MM.1S (cell line): ENCODE measurements around the gene PROCA1.
A peak's percentile ranks its signal among the peaks of the same experiment; 100 is the strongest.

Source experiments
- DNase-seq: peaks from one replicate; pipeline ENCODE4 v3.0.0-alpha.2; 2015
- H2AFZ ChIP-seq: fragments of 300-600 bp; sonication (generic); 2 replicates; pipeline ENCODE4 v1.6.0; 2016; ENCODE audit warnings: antibody characterized with exemption, low read length
- H3F3A ChIP-seq: fragments of 300-600 bp; sonication (generic); 2 replicates; pipeline ENCODE4 v1.6.1; 2016; ENCODE audit warnings: mild to moderate bottlenecking, antibody characterized with exemption, low read length, moderate library complexity, mixed read lengths; ENCODE audit not compliant: insufficient read depth
- H3K27ac ChIP-seq: fragments of 300-600 bp; sonication (generic); 2 replicates; pipeline ENCODE4 v1.5.1; 2016; ENCODE audit warnings: mild to moderate bottlenecking, low read length
- H3K27me3 ChIP-seq: fragments of 300-600 bp; sonication (generic); replicated peaks from 2 replicates; pipeline ENCODE4 v1.6.0; 2016; ENCODE audit warnings: low read length; ENCODE audit not compliant: insufficient read depth
- H3K36me3 ChIP-seq: fragments of 300-600 bp; sonication (generic); replicated peaks from 2 replicates; pipeline ENCODE4 v1.6.1; 2016; ENCODE audit warnings: mild to moderate bottlenecking, low read length, mixed read lengths; ENCODE audit not compliant: insufficient read depth
- H3K4me1 ChIP-seq: fragments of 300-600 bp; sonication (generic); 2 replicates; pipeline ENCODE4 v1.6.1; 2016; ENCODE audit warnings: low read length, mixed read lengths
- H3K4me2 ChIP-seq: fragments of 300-600 bp; sonication (generic); 2 replicates; pipeline ENCODE4 v1.6.0; 2016; ENCODE audit warnings: low read depth, low read length
- H3K4me3 ChIP-seq: fragments of 300-600 bp; sonication (generic); 2 replicates; pipeline ENCODE4 v1.5.1; 2016; ENCODE audit warnings: low read length, mixed read lengths
- H3K79me2 ChIP-seq: fragments of 300-600 bp; sonication (generic); 2 replicates; pipeline ENCODE4 v1.6.1; 2016; ENCODE audit warnings: mixed run types, low read length, mixed read lengths
- H3K9ac ChIP-seq: fragments of 300-600 bp; sonication (generic); 2 replicates; pipeline ENCODE4 v1.6.1; 2016; ENCODE audit warnings: low read length, mixed read lengths
- H3K9me2 ChIP-seq: fragments of 300-600 bp; sonication (generic); replicated peaks from 2 replicates; pipeline ENCODE4 v1.6.1; 2016; ENCODE audit warnings: mild to moderate bottlenecking, low read length, mixed read lengths; ENCODE audit not compliant: insufficient read depth
- H3K9me3 ChIP-seq: fragments of 300-600 bp; sonication (generic); replicated peaks from 2 replicates; pipeline ENCODE4 v1.6.1; 2016; ENCODE audit warnings: mild to moderate bottlenecking, low read length, mixed read lengths; ENCODE audit not compliant: insufficient read depth
- H4K20me1 ChIP-seq: fragments of 300-600 bp; sonication (generic); 2 replicates; pipeline ENCODE4 v1.6.1; 2016; ENCODE audit warnings: mild to moderate bottlenecking, low read length, moderate library complexity, mixed read lengths; ENCODE audit not compliant: insufficient read depth
- EZH2 ChIP-seq: fragments of 300-600 bp; sonication (generic); optimal IDR thresholded peaks from 2 replicates; pipeline ENCODE3; 2017; ENCODE audit warnings: low read depth, mild to moderate bottlenecking, antibody characterized with exemption, low read length, mixed read lengths
- EZH2phosphoT487 ChIP-seq: fragments of 300-600 bp; sonication (generic); IDR thresholded peaks from 2 replicates; pipeline ENCODE4 v1.6.1; 2018; ENCODE audit warnings: antibody characterized with exemption, low read length
- TF ChIP-seq, protein P1 (sequence below): fragments of 300-600 bp; sonication (generic); IDR thresholded peaks from 2 replicates; pipeline ENCODE4 v1.5.1; 2016; ENCODE audit warnings: antibody characterized with exemption, low read length, mixed read lengths

The PROCA1 gene

DNA sequence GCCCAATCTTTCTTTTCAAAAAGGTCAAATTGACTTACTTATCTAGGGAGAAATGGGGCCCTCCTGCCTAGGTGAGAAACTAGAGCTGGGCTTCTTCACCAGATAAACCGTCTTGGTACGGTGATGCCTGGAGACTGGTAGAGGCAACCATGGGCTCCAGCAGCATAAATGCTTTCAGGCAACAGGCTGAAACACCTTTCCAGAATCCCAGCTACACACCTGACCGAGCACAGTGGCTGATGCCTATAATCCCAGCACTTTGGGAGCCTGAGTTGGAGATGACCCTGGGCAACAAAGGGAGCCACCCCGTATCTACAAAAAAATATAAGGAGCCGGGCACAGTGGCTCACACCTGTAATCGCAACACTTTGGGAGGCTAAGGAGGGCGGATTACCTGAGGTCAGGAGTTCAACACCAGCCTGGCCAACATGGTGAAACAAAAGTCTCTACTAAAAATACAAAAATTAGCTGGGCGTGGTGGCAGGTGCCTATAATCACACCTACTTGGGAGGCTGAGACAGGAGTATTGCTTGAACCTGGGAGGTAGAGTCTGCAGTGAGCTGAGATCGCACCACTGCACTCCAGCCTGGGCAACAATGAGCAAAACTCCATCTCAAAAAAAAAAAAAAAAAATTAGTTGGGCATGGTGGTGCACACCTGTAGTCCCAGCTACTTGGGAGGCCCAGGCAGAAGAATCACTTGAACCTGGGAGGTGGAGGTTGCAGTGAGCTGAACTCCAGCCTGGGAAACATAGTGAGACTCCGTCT is 40.1 kb upstream of the PROCA1 start:
- Histone ChIP-seq H3K27ac (no peak overlapping the region), H3K9ac (no peak overlapping the region)

GRCh38 chr17:28750178-28751047 is 38.7 kb upstream of the PROCA1 start:
- H3K36me3 ChIP-seq = no peaks in the 10 kb centered on the region
- no peak overlapping the region for H3K27ac ChIP-seq
- H3K4me3 ChIP-seq = no peak overlapping the region
- no peaks in the 10 kb centered on the region for H4K20me1 ChIP-seq
- DNase-seq = peak; percentile 89
- TF ChIP-seq EZH2phosphoT487 (no peak), EZH2 (no peak)
- TF ChIP-seq, protein P1, sequence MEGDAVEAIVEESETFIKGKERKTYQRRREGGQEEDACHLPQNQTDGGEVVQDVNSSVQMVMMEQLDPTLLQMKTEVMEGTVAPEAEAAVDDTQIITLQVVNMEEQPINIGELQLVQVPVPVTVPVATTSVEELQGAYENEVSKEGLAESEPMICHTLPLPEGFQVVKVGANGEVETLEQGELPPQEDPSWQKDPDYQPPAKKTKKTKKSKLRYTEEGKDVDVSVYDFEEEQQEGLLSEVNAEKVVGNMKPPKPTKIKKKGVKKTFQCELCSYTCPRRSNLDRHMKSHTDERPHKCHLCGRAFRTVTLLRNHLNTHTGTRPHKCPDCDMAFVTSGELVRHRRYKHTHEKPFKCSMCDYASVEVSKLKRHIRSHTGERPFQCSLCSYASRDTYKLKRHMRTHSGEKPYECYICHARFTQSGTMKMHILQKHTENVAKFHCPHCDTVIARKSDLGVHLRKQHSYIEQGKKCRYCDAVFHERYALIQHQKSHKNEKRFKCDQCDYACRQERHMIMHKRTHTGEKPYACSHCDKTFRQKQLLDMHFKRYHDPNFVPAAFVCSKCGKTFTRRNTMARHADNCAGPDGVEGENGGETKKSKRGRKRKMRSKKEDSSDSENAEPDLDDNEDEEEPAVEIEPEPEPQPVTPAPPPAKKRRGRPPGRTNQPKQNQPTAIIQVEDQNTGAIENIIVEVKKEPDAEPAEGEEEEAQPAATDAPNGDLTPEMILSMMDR = peak; percentile 100
- peaks cover 4% of the 10 kb centered on the region; the same call in 1 of the 2 replicates for H3F3A ChIP-seq
- no peaks in the 10 kb centered on the region for H3K9me2 ChIP-seq
- no peak overlapping the region for H2AFZ ChIP-seq
- no peak overlapping the region for H3K9ac ChIP-seq
- no peaks in the 10 kb centered on the region for H3K9me3 ChIP-seq
- H3K27me3 ChIP-seq = no peaks in the 10 kb centered on the region
- H3K79me2 ChIP-seq = peaks cover 26% of the 10 kb centered on the region
- peaks cover 6% of the 10 kb centered on the region for H3K4me1 ChIP-seq
- H3K4me2 ChIP-seq = no peak overlapping the region

More for the DNA sequence above, 40.1 kb upstream of the PROCA1 start:
- H3K27me3 ChIP-seq = no peaks in the 10 kb centered on the region
- peaks cover 12% of the 10 kb centered on the region for H3K79me2 ChIP-seq
- H4K20me1 ChIP-seq = no peaks in the 10 kb centered on the region
- no peaks in the 10 kb centered on the region for H3K9me2 ChIP-seq
- peaks cover 4% of the 10 kb centered on the region; the same call in 1 of the 2 replicates for H3F3A ChIP-seq
- no peaks in the 10 kb centered on the region for H3K9me3 ChIP-seq
- no peak for DNase-seq
- H3K4me2 ChIP-seq = no peak overlapping the region
- no peak overlapping the region for H2AFZ ChIP-seq
- no peak overlapping the region for H3K4me3 ChIP-seq
- H3K36me3 ChIP-seq = no peaks in the 10 kb centered on the region
- TF ChIP-seq, protein P1 = no peak
- TF ChIP-seq EZH2phosphoT487 = no peak
- TF ChIP-seq EZH2 = no peak
- no peaks in the 10 kb centered on the region; the same call in 1 of the 2 replicates for H3K4me1 ChIP-seq

DNA sequence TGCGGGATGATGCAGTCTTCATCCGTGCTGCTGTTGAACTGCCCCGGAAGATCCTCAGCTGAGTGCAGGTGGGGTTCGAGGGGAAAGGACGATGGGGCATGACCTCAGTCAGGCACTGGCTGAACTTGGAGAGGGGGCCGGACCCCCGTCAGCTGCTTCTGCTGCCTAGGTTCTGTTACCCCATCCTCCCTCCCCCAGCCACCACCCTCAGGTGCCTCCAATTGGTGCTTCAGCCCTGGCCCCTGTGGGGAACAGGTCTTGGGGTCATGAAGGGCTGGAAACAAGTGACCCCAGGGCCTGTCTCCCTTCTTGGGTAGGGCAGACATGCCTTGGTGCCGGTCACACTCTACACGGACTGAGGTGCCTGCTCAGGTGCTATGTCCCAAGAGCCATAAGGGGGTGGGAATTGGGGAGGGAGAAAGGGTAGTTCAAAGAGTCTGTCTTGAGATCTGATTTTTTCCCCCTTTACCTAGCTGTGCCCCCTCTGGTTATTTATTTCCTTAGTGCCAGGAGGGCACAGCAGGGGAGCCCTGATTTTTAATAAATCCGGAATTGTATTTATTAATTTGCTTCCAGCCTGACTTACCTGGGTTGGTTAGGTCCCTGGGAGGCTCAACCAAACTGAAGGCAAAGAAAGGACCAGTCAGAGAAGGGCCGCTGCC is 38.0 kb upstream of the PROCA1 start:
- no peak overlapping the region for H3K27ac ChIP-seq
- no peaks in the 10 kb centered on the region for H3K27me3 ChIP-seq
- DNase-seq = no peak
- peaks cover 6% of the 10 kb centered on the region for H3K4me1 ChIP-seq
- no peak overlapping the region for H3K9ac ChIP-seq
- no peaks in the 10 kb centered on the region for H4K20me1 ChIP-seq
- no peak overlapping the region for H3K4me2 ChIP-seq
- H3K79me2 ChIP-seq = peaks cover 33% of the 10 kb centered on the region
- H2AFZ ChIP-seq = no peak overlapping the region
- H3F3A ChIP-seq = peaks cover 7% of the 10 kb centered on the region; the same call in 1 of the 2 replicates
- no peaks in the 10 kb centered on the region for H3K9me3 ChIP-seq
- H3K4me3 ChIP-seq = no peak overlapping the region
- no peaks in the 10 kb centered on the region for H3K9me2 ChIP-seq
- TF ChIP-seq EZH2phosphoT487 (no peak), EZH2 (no peak)
- TF ChIP-seq, protein P1 = no peak
- H3K36me3 ChIP-seq = no peaks in the 10 kb centered on the region
